Activated naive CD4-positive, alpha-beta T cell treated with Interleukin-2 at 50 U/mL for 16 hours (primary cell): ENCODE measurements around the gene KIF9.
"Not testable (repeated sequence)": the region's sequence is repeated elsewhere in the genome, so short reads cannot be mapped to it uniquely, and the experiment has no call there.

Experiments used
- DNase-seq: peaks from one replicate; pipeline ENCODE4 v3.0.0-alpha.2; 2020

The KIF9 gene

GRCh38 chr3:47247131-47248064 lies 35.2 kb downstream of the KIF9 start:
- no peak for DNase-seq

- DNase-seq, result no peak
Measured at GRCh38 chr3:47245271-47245670, 37.3 kb downstream of the KIF9 start.

DNA sequence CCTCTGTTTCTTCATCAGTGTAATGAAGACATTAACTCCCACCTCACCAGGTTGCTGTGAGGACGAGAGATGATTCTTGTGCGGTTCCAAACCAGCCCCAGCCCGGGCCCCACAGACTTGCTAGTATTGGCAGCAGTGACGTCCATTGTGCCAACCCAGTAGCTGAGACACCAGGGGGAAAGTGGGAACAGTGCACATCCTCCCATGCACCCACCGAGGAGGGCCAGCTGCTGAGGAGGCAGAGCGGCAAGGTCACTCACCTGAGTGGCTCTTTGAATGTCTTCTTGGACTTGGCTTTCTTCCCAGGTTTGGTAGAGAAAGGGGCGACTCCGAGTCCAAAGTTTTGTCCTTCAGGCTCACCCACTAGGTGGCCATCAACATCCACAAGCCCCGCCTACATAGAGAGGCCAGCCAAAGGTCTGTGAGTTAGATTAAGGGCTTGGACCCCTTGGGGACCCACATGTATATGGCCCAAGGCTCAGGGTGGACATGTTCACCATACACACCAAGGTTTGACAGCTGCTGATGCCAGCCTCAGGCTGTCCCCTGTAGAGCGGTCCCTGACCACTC lies 38.0 kb downstream of the KIF9 start:
- DNase-seq, result no peak

- DNase-seq, result no peak
Measured at GRCh38 chr3:47243419-47244147, 39.0 kb downstream of the KIF9 start.

- DNase-seq, result no peak
Measured at GRCh38 chr3:47239929-47240328, 42.7 kb downstream of the KIF9 start.

- DNase-seq, result no peak
Measured at GRCh38 chr3:47238017-47238416, 44.6 kb downstream of the KIF9 start.

- no peak for DNase-seq
Measured at GRCh38 chr3:47228088-47228487, 54.5 kb downstream of the KIF9 start.

DNA sequence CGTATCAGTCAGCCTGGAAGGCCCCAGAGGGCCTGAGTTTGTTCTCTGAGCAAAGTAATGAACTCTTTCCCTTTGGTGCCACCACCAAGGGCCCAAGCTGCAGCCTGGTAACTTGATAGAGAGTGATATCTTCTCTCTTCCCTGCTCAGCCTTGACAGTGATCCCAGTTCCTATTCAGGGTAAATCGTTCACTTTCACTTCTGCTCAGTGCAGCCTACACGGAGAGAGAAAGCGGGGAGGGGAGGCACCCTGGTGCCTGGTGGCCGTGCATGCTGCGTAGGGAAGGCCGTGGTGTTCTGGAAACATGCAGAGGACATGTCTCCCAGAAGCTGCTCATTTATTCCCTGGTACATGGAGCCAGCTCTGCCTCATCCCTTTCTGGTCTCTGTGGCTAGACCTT lies 54.9 kb downstream of the KIF9 start:
- DNase-seq, result no peak

DNA sequence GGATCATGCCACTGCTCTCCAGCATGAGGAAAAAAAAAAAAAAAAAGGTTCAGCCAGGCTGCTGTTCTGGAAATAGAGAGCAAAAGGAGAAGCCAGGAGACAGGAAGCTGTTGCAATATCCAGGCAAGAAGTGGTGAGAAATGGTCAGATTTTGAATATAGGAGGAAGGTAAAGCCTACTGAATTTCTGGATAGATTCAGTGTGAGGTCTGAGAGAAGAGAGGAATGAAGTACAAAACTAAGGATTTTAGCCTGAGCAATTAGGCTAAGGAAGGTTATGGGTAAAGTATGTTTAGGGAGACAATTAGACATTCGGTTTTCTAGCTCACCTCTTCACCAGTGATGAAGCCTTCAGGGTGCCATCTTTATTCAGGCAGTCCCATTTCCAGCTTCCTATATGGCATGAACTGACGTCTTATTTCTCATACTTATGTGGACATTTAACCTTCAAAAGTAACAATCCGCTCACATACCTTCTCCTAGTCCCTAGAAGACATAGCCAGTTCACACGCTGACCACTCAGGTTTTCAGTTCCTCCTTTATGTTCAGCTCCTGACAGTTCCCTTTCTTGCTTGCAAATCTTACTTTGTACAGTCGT lies 57.2 kb downstream of the KIF9 start:
- DNase-seq, result no peak

- no peak for DNase-seq
Measured at GRCh38 chr3:47223755-47224154, 58.8 kb downstream of the KIF9 start.

DNA sequence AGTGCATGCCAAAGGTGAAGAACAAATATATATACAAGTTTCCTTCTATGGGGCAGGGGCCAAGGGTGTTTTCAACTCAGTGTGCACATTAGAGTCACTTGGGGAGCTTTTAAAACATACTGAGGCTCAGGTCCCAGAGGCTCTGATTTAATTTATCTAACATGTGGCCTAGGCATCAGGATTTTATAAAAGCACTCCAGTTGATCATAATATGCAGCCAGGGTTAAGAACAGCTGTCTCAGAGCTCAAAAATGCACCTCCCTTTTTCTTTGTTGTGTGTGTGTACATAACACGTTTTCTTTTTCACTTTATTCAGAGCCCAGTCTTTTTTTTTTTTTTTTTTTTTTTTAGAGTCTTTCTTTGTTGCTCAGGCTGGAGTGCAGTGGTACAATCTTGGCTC lies 60.8 kb downstream of the KIF9 start:
- DNase-seq, result no peak

- no peak for DNase-seq
Measured at GRCh38 chr3:47210863-47211405, 71.7 kb downstream of the KIF9 start.

- not testable (repeated sequence) for DNase-seq
Measured at GRCh38 chr3:47206022-47206421, 76.6 kb downstream of the KIF9 start.

GRCh38 chr3:47204875-47205274 lies 77.7 kb downstream of the KIF9 start:
- no peak for DNase-seq

GRCh38 chr3:47202542-47202941 lies 80.1 kb downstream of the KIF9 start:
- no peak for DNase-seq

- DNase-seq, result no peak
Measured at GRCh38 chr3:47197287-47197686, 85.3 kb downstream of the KIF9 start.

DNA sequence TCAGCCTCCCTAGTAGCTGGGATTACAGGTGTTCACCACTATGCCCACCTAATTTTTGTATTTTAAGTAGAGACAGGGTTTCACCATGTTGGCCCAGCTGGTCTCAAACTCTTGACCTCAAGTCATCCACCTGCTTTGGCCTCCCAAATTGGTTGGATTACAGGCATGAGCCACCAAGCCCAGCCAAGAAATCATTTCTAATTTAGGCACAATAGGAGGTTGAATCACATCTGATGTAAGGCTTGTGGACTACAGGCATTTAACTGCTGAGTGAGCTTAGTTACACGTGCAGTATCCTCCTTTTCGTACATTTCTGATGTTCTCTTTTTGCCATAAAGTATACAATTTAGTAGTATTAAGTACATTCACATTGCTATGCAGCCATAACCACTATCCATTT lies 87.6 kb downstream of the KIF9 start:
- no peak for DNase-seq

- no peak for DNase-seq
Measured at GRCh38 chr3:47193871-47194859, 88.4 kb downstream of the KIF9 start.

- DNase-seq, result no peak
Measured at GRCh38 chr3:47186285-47186684, 96.3 kb downstream of the KIF9 start.

DNA sequence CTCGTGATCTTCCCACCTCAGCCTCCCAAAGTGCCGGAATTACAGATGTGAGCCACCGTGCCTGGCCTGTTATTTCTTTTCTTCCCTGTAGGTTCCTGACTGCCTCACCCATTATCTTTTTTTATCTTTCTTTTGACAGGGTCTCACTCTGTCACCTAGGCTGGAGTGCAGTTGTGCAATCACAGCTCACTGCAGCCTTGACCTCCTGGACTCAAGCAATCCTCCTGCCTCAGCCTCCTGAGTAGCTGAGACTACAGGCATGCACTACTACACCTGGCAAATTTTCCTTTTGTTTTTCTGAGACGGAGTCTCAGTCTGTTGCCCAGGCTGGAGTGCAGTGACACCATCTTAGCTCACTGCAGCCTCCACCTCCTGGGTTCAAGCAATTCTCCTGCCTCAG lies 100.9 kb downstream of the KIF9 start:
- not testable (repeated sequence) for DNase-seq

DNA sequence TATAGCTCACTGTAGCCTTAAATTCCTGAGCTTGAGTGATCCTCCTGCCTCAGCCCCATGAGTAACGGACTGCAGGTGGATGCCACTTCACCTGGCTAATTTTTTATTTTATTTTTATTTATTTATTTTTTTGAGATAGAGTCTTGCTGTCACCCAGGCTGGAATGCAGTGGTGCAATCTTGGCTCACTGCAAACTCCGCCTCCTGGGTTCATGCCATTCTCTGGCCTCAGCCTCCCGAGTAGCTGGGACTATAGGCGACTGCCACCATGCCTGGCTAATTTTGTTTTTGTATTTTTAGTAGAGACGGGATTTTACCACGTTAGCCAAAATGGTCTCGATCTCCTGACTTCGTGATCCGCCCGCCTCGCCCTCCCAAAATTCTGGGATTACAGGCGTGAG lies 102.6 kb downstream of the KIF9 start:
- not testable (repeated sequence) for DNase-seq
